Esophagus mucosa (tissue), 1 donor: ENCODE data around the gene GNA15. TPM values are rescaled to one million over a fixed set of nuclear protein-coding genes. Genes with fewer than 3 reads are reported as not detected.

Experiments used
- ATAC-seq: fragments of 200-7000 bp; cut with Tn5 transposase; one replicate; pipeline ENCODE4 v1.9.1; 2020
- total RNA-seq: library from RNA; stranded (reverse); gene quantifications from one replicate; pipeline ENCODE4 v1.2.4, GENCODE V29; 2023
- donor health status: DM: yes; HTN: yes; CAD: no.

GNA15 gene
- total RNA-seq, 1 donor from 2014 or later: 105 TPM

GRCh38 chr19:3213159-3213558 lies 77.3 kb downstream of the GNA15 start:
- no peak for ATAC-seq

Other genes starting within 250 kb of the GNA15 start
- 4.7 TPM for gene ZNF57, start 235.1 kb upstream of the GNA15 start, total RNA-seq
- gene ZNF77, start 191.1 kb upstream of the GNA15 start, total RNA-seq: 2.4 TPM
- gene TLE6, start 158.5 kb upstream of the GNA15 start, total RNA-seq: 0.40 TPM
- 6.3 TPM for gene TLE2, start 106.8 kb upstream of the GNA15 start, total RNA-seq
- 238 TPM for gene TLE5, start 73.5 kb upstream of the GNA15 start, total RNA-seq
- 24.2 TPM for gene GNA11, start 41.7 kb upstream of the GNA15 start, total RNA-seq
- 1.1 TPM for gene S1PR4, start 42.7 kb downstream of the GNA15 start, total RNA-seq
- gene NCLN, start 49.9 kb downstream of the GNA15 start, total RNA-seq: 37.5 TPM
- gene CELF5, start 88.6 kb downstream of the GNA15 start, total RNA-seq: not detected
- 68.2 TPM for gene NFIC, start 230.6 kb downstream of the GNA15 start, total RNA-seq